Posterior cingulate gyrus (tissue), 11 donors: ENCODE data around the gene IRGC.
"Not testable (repeated sequence)": the region's sequence is repeated elsewhere in the genome, so short reads cannot be mapped to it uniquely, and the experiment has no call there.

Experiments used
- DNase-seq, 10 donors: peaks; one replicate each; pipeline versions ENCODE4 v3.0.0 to v3.0.0-alpha.2; 2020 to 2021; ENCODE audit warnings: mixed read lengths in 3 of 10
- intact Hi-C: fragments of 100-400 bp; cut with DNase I; formaldehyde crosslinking; loops from one replicate; pipeline ENCODE4 v1.15.1; 2023

Gene IRGC

DNA sequence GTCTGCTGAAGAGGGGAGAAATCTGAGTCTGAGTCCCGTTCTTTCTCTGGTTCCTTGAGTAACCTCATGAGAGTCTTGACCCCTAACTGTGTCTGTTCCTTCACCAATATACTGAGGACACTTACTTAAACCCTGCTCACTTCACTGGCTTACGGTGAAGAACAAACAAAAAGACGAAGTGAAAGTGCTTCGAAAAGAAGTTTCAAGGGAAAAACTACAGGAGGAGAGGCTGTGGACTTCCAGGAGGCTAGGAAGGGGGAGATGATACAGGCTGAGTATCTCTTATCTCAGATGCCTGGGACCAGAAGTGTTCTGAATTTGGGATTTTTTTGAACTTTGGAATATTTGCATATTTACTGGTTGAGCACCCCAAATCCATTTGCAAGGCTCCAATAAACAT lies 32.8 kb downstream of the IRGC start:
- DNase-seq: no peak
- intact Hi-C loops: no loop called here

DNA sequence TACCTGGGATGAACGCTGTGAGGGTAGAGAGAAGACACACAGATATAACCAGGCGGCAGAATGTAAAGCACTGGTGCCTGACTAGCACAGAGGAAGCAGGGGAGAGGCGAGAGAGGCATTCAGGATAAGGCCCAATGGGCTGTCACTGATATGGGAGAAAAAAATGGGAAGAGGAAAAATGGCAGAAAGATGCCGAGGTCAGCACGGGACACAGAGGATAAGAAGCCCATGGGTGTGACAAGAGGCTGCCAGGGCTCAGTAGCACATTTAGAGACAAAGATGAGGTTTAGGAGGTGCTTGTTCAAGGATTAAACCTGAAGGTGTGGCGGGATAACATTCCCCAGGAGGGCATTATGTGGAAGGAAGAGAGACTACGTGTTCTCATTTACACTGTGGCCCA lies 33.3 kb downstream of the IRGC start:
- DNase-seq: peak in 1 of 10 donors; percentile 3
- intact Hi-C loops: no loop called here

- intact Hi-C loops: loop anchor here (10.0 kb wide), 1 partner anchor 85 kb away; no protein-coding TSS in a partner anchor
- no peak for DNase-seq
These were observed 34.0 kb downstream of the IRGC start for GRCh38 chr19:43749898-43750297.

DNA sequence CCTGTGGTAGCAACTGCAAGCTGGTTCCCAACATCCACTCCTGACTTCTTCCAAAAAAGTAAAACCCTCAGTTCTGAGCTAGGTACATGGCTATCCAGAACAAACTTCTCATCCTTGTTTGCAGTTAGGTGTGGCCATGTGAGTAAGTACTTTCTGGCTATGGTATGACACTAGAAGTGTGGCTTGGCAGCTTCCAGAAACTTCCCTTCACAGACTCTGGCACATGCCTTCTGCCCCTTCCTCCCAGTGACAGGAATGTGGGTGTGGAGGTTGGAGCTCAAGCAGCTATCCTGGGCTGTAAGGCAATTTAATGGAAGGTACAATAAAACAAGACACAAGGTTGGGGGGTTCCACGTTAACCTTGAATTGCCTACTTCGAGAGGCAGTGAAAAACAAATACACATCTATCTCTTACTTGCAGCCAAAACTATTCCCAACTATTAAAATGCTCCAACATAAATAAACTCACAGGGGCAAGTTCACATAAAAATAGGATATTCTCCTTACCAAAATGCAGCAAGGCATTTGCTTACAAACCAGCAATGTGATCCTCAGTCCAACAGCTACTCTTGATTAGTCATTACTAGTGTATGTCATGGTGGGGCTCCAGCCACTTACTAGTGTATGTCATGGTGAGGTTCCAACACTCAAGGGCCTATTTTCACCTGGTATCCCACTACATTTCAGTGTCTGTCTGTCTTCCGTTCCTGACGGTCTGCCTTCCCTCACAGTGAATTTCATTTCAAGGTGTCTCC lies 35.8 kb downstream of the IRGC start:
- no peak for DNase-seq
- intact Hi-C loops: loop anchor here (10.0 kb wide), 1 partner anchor 87 kb away; no protein-coding TSS in a partner anchor

- DNase-seq: no peak
- intact Hi-C loops: loop anchor here (10.0 kb wide), 1 partner anchor 88 kb away; no protein-coding TSS in a partner anchor
These were observed 36.5 kb downstream of the IRGC start for GRCh38 chr19:43752287-43752875.

DNA sequence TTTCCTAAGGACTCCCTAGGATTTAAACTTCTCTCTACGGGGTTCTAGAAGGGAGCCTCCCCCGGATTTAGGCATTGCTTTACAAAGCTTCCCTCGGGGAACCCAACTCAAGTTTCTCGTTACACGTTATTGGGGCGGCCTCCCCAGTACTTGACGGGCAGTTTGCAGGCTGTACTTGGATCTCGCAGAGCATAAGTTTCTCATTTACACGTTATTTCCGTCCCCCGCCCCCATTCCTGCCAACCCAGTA lies 38.3 kb downstream of the IRGC start:
- no peak for DNase-seq
- intact Hi-C loops: loop anchor here (10.0 kb wide), 1 partner anchor 89 kb away; no protein-coding TSS in a partner anchor

DNA sequence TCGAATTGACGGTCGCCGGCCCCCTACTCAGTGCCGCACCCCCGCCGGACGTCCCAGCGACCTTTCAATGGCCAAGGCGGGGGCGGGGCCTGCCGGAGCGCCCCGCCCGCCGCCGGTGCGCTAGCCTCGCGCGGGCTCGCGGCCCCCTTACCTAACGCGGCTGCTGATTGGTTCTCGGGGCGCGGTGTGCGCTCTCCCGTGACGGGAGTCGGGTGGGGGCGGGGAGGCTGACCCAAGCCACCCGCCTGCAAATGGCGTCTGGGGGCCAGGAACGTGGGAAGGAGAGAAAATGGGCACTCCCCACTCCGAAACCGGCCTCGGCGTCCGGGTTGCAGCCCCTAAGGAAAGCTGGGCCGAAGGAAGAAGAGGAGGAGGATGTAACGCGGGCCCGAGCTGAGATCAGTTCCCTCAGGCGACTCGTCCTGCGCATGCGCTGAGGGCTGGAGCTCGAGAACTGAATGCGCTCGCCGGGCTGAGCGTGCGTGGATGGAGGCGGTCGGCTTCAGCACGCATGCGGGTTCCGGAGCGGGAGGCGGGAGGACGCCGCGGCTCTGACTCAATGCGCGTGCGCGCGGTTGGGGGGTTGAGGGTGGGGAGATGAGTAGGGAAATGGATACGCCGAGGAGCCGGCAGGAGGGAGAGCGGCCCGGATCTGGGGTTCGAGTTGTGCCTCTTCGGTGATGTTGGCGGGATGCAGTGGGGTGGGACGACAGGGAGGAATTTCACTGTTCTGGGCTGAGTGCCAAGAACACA lies 38.8 kb downstream of the IRGC start, which contains the start of gene SMG9:
Gene SMG9, minus strand, starts transcription at position 460 of the 753 bp plus-strand sequence. CDS start 4,221 bp downstream, outside the sequence.
- peak; percentile 92 to 99 (median 96) for DNase-seq
- intact Hi-C loops: loop anchor here (10.0 kb wide), 1 partner anchor 90 kb away; no protein-coding TSS in a partner anchor

GRCh38 chr19:43755256-43755801 lies 39.5 kb downstream of the IRGC start:
- intact Hi-C loops: loop anchor here (10.0 kb wide), 1 partner anchor 91 kb away; no protein-coding TSS in a partner anchor
- peak; percentile 71 to 97 (median 80) for DNase-seq

DNA sequence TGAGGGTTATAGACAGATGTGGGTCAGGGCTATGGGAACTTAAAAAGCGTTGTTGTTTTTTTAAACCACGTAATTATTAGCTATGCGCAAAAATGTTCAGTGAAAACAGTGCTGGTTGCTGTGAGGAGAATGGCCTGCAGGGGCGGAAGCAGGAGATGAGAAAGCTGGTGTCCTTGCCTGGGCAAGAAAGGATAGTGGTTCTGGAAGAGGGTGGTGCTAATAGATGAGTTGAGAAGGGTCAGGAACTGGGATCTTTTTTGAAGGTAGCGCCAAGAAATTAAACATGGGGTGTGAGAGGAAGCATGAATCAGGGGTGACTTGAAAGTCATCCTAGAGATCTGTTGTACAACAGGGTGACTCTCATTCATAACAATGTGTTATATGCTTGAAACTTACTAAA lies 43.6 kb downstream of the IRGC start:
- intact Hi-C loops: loop anchor here (10.0 kb wide), 1 partner anchor 95 kb away; no protein-coding TSS in a partner anchor
- DNase-seq: no peak

- no peak for DNase-seq
- intact Hi-C loops: no loop called here
These were observed 45.1 kb downstream of the IRGC start for GRCh38 chr19:43760941-43761340.

DNA sequence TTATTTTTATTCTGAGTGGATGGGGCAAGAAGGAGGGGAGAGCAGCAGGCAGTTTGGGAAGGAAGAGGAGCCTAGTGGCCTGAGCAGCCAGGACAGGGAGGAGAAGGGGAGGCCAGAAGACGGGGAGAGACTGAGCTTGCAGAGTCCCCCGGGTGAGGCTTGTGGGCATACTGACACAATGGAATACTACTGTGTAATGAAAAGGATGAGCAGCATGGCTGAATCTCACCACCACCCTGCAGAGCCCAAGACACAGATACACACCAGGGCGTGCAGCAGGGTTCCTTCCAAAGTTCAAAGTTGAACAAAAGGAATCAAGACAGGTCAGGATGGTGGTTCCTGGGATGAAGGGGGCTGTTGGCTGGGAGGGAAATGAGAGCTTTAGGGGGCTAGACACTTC lies 46.9 kb downstream of the IRGC start:
- intact Hi-C loops: no loop called here

DNA sequence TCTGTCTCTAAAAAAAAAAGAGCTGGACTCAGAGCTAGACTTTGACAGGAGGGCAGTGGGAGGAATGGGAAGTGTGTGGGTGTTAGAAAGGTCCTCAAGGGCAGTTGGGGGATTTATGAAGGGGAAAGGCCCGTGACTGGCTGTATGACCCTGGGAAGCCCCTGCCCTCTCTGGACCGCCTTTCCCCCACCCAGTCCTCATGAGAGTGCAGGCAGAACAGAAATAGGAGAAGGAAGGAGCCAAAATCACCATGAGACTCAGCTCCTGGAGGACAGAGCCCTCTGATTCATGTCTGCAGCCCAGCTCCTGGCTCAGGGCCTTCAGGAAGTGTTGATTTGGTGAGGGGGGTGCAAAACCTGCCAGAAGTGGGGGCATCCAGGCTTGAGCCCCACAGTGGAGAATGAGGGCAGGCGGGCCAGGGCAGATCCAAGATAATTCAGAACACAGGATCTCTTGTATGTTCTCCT lies 47.6 kb downstream of the IRGC start:
- DNase-seq: peak in 1 of 10 donors; percentile 11
- intact Hi-C loops: no loop called here

More for the DNA sequence above, 46.9 kb downstream of the IRGC start:
- no peak for DNase-seq

DNA sequence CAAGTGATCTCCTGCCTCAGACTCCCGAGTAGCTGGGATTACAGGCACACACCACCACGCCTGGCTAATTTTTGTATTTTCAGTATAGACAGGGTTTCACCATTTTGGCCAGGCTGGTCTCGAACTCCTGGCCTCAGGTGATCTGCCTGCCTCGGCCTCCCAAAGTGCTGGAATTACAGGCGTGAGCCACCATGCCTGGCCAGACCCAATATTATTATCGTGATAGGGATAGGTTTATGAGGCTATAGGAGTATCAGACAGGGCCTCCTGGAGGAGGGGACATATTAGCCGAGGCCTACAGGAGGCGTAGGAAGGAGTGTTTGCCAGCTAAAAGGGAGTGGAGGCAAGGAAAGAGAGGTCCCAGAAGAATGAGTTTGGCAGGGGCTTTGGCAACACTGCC lies 48.8 kb downstream of the IRGC start:
- DNase-seq, intact Hi-C loops: not testable (repeated sequence)

GRCh38 chr19:43765109-43765876 lies 49.4 kb downstream of the IRGC start:
- intact Hi-C loops: no loop called here
- peak in 4 of 10 donors; percentile 10 to 91 (median 64) for DNase-seq

GRCh38 chr19:43766755-43767043 lies 50.8 kb downstream of the IRGC start:
- no peak for DNase-seq
- intact Hi-C loops: no loop called here

- DNase-seq: no peak
- intact Hi-C loops: no loop called here
These were observed 51.4 kb downstream of the IRGC start for GRCh38 chr19:43767316-43767715.

DNA sequence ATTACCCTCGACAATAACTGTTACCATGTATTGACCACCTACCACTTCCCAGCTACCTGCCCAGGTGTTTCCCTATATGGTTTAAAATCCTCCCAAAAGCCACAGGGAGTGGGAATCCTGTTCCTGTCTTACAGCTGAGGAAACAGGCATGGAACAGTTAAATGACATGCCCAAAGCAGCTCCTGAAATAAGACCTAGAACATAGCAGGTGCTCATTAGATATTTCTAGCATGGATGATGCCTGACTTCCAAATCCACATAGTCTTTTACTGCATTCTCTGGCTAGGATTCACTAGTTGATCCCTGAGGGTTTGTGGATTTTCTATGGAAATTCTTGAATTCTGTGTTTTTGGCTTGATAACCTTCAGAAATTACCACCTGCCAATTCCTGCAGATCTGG lies 51.9 kb downstream of the IRGC start:
- intact Hi-C loops: no loop called here

DNA sequence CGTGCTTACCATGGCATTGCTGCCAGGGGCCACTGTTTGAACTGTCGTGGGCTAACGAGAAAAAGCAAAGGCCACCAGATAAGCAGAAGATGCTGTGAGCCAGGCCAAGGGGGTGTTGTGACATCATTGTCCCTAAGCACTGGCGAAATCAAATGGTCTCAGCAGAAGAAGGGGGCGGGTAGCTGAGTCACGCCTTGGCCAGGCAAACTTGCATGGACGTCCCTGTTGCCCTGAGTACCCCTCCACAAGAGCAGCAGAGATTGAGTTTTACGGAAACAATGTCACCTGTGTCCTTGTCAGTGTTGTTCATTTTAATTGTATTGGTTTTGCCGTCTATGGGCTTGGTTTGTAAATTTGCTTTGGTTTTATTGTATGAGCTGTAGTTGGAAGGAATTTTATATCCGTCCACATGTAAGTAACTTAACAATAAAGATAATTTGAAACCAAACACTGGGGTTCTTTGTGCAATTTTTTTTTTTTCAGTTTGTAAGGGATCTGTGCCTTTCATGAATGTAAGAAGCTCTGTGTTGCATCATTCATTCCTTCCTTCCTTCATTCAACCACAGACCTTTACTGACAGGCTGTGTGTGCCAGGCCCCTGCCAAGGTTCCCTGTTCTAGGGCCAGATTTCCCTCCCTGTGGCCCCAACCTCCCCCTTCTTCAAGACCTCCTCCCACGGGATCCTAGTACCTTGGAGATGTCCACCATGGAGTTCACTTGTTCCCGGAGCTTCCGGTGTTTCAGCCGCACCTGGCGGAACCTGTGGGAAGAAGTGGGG lies 52.6 kb downstream of the IRGC start:
- no peak for DNase-seq
- intact Hi-C loops: no loop called here

More for the DNA sequence above, 51.9 kb downstream of the IRGC start:
- DNase-seq: no peak

- DNase-seq: no peak
- intact Hi-C loops: no loop called here
These were observed 53.4 kb downstream of the IRGC start for GRCh38 chr19:43769256-43769655.
